HG03558 (cell line): ENCODE data around the gene BCAS1.
"Not testable (repeated sequence)": the region's sequence is repeated elsewhere in the genome, so short reads cannot be mapped to it uniquely, and the experiment has no call there.

ENCODE experiments used
- ATAC-seq: cut with Tn5 transposase; IDR thresholded peaks from one replicate; pipeline ENCODE4 v1.9.1; 2021; ENCODE audit warnings: moderate number of reproducible peaks; ENCODE audit not compliant: unreplicated experiment; ENCODE audit errors: extremely low read depth

Gene BCAS1

DNA sequence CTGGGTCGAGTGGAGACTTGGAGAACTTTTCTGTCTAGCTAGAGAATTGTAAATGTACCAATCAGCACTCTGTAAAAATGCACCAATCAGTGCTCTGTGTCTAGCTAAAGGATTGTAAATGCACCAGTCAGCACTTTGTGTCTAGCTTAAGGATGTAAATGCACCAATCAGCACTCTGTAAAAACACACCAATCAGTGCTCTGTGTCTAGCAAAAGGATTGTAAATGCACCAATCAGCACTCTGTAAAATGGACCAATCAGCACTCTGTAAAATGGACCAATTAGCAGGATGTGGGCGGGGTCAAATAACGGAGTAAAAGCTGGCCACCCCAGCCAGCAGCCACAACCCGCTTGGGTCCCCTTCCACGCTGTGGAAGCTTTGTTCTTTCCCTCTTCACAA is 96.5 kb downstream of the BCAS1 start:
- not testable (repeated sequence) for ATAC-seq

- ATAC-seq = no peak
Observed at GRCh38 chr20:53972179-53972578, 98.2 kb downstream of the BCAS1 start.

DNA sequence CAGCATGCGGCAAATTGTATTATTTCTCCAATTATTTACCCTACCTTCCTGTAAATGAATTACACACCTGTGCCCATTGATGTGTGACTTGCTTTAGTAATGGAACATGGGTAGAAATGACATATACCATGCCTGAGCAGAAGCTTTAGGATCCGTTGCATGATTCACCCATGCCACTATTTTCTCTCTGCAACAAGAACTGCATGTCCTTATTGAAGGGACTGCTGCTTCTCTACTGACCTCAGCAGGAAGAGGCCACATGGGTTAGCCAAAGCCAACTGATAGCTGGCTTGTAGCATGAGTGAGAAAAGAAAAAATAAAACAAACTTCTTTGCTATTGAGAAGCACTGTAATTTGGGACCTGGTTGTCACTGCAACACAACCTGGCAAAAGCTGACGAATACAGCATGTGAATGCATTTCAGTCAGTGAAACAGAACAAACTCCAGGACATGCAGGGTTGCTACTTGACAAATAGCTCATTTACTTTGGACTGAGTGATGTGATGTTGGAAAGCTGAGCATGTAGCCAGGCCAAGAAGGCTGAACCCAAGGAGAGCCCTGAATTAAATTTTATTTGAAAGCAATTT is 99.2 kb downstream of the BCAS1 start:
- ATAC-seq = no peak

DNA sequence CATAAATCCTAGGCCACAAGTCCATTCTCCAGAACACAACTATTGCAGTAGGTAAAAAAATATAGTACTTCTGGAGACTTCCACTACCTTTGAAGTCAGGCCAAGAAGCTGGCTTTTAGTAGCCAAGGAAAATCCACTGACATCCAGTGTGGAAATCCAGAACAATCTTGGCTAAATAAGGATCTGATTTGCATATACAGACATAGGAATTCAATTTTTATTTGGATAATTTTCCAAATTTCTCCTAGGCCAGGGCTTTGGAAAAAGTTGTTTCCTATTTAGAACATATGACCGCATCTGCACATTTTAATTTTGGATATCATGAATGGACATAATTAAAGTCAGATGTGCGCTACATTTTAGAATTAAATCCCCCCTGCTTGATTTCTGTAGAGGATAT is 100.2 kb downstream of the BCAS1 start:
- no peak for ATAC-seq

GRCh38 chr20:53967527-53967926 is 102.9 kb downstream of the BCAS1 start:
- no peak for ATAC-seq

GRCh38 chr20:53966774-53967398 is 103.5 kb downstream of the BCAS1 start:
- ATAC-seq = no peak

DNA sequence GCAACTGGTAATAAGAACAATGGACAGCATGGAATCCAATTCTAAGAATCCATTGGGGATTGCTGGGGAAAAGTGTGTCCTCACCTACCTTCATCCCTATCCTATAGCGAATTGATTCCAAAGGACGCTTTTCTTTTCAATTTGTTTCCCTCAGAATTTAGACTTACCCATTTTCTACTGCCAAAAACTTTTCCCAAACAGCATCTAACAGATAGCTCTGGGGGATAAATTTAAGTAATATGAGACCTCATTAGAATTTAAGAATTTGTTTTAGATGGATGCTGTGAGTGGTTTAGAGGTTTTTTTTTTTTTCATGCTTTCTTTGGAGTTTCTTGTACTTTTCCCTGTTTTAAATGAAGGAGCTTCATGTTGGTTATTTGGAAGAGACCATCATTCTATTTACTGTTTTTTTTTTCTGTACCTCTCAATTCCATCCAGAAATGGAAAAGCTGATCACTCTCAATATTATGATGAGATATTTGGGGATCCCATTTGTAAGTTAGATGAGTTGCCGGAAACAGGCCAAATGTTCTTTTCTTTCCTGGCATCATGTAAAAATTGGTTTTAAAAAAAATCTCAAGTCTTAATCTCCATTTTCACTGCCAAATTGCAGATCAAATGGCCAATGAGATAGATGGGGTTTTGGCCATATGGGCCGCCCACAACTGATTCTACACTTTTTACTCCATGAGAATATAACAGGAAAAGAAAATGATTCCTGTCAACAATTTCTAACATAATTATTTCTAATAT is 105.7 kb downstream of the BCAS1 start:
- ATAC-seq = no peak

GRCh38 chr20:53964067-53964466 is 106.3 kb downstream of the BCAS1 start:
- ATAC-seq = no peak

DNA sequence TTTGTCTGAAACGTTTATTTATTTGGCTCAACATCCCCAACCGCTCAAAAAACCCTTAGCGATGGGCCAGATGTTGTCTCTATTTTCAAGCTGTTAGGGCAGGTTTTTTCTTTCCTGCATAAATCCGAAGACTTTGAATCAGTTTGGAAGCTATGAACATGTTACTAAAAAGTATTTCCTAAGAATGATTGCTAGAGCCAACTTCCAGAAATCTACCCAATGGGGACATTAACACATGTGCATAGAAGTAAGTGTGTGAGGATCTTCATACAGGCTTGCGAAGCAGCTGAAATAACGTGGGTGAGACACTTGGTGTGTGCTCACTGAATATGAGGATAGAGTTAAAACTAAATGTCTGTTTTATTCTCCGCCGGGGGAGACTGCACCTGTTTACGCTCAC is 106.8 kb downstream of the BCAS1 start:
- ATAC-seq = no peak

- ATAC-seq = no peak
Observed at GRCh38 chr20:53962388-53962787, 108.0 kb downstream of the BCAS1 start.

DNA sequence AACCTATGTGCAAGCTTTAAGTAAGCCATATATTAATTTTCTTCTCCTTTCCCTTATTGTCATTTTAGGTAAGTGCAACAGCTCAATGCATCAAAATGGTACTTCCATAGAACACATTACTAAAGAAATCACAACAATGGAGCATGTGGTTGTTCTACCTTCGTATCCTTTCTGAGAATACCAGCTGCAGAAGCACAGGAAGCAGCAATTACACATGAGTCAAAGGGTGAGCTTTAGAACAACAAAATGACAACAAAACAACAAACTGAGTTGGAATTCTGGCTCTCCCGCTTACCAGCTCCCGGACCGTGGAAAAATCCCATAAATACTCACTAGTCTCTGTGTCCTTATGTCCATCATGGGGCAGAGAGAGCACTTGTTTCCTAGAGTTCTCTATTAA is 108.9 kb downstream of the BCAS1 start:
- no peak for ATAC-seq

DNA sequence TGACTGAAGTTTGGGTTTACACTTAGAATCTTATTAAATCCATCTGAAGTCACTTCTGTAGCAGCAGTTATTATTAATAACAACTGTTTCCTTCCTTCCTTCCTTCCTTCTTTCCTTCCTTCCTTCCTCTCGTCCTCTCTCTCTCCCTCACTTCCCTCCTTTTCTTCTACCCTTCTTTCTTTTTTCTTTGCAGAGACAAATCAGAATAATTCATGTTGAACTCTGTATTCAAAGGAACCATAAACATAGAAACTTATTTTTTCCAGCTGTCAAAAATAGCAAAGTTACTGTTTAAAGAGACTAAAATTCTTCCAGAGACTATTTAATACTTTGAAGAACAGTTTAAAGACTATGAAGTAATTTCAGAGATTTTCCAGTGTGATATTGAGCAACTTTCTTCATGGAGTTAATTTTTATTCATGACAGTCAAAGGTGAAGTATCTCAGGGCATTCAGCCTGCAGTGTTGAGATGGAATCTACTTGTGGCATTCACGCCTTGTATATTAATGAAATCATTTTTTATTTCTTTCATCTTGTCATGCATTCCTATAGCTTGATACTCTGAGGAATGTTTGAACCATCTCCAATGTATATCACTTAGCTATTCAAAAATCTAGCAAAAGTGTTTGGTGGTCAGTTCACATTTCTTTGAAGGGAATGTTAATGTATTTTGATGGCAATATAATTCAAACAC is 109.7 kb downstream of the BCAS1 start:
- no peak for ATAC-seq

GRCh38 chr20:53959911-53960578 is 110.3 kb downstream of the BCAS1 start:
- no peak for ATAC-seq

DNA sequence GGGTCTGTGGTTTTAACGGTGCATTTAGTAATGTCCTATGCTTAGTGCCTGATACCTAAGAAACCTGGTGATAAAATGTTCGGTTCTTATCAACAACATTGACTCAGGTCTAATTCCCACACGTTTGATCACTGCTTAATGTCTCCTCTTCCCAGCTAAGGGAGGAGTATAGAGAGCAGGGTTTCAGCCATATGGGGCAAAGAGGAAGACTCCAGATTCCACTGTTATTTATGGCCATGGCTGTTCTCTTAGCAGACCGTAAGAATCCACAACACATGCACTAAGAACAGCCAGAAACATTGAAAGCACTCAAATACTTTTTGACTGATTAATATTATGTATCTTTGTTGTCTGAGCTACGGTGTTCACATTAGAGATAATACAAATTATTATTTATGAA is 112.1 kb downstream of the BCAS1 start:
- ATAC-seq = no peak

GRCh38 chr20:53957451-53958172 is 112.8 kb downstream of the BCAS1 start:
- no peak for ATAC-seq

DNA sequence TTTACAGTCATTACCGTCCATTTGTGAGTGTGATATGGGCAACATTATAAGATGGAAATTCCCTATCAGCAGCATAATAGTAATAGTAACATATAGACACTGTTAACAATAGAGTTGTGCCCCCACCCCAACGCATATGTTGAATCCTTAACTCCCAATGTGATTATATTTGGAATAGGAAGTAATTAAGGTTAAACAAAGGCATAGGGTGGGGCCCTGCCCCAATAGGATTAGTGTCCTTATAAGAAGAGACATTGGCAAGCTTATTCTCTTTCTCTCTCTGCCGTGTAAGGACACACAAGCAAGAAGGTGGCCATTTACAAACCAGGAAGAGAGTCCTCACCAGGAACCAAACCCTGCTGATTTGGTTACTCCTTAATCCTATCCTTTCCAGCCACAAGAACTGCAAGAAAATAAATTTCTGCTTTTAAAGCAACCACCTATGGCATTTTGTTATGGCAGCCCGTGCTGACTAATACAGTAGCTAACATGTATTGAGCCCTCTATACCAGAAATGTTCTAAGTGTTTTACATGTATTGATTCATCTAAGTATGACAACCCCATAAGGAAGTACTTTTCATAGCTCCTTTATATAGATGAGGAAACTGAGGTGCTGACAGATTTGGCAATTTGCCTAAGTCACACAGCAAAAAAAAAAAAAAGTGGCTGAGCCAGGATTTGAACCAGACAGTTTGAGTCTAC is 114.2 kb downstream of the BCAS1 start:
- no peak for ATAC-seq

DNA sequence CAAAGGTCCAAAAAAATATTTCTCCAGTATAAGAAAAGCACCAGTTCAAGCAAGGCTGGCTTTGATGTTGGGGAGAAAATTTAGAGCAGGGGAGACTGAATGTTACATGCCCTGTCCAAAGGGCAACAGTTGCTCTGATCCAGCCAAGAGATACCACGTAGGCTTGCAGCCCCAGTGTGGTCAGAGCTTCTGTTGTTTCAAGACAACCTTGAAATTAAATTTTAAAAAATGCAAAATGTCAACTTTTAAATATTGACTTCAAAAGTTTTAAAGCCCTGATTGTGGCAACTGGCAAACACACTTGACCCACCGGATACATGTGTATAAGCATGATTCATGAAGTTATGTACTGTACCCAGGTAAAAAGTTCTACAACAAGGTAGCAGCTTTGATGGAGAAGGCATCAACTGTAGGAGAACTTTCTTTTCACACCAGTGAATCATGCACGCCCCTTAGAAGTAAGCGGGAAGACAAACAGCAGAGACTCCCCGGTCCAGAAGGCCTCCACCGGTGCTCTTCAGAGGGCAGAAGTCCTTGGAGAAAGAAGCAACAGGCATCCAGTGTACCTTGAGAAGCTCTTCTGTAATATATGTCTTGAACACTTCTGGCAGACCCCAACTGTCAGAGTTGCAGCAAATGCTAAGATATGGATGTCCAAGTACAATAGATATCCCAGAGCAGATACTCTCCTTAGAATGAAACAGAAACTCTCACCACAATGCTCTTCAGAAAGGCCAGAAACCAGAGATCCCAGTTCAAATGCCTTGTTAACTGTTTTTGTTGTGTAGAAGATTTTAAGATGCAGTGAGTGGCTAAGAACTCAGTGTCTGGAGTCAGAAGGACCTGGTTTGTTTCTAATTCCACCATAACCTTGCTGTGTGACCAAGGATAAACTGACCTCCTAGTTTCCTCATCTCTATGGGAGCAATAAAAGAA is 115.4 kb downstream of the BCAS1 start:
- ATAC-seq = no peak

- ATAC-seq = no peak
Observed at GRCh38 chr20:53952528-53953096, 117.8 kb downstream of the BCAS1 start.
